Measurements from ENCODE around the gene MAN2B1. TPM values are rescaled to one million over a fixed set of nuclear protein-coding genes. Genes with fewer than 3 reads are reported as not detected.

MAN2B1 gene
- total and polyA plus RNA-seq, 2 experiments from 2014 or later, result 22.1 to 47.5 TPM

DNA sequence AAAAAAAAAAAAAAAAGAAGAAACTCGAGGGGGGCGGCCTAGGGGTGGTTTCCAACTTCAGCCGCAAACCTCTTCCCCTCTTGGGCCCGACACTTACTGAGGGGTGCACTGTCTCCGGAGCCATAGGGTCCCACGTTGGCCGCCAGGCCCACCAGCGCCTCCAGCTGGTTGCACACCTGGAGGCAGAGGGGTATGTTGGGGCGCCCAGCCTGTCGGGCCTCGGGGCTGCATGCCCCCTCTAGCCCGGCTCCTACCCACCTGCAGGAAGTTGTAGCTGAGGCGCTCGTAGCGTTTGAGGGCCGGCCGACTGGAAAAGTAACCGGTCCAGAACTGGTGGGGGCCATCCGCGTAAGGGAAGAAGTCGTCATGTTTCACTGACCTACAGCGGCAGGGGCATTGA lies 8.6 kb downstream of the MAN2B1 start:
- DNase-seq (ENCODE audit: low read depth in 1 of 2, low spot score in 1 of 2), result no peak

DNA sequence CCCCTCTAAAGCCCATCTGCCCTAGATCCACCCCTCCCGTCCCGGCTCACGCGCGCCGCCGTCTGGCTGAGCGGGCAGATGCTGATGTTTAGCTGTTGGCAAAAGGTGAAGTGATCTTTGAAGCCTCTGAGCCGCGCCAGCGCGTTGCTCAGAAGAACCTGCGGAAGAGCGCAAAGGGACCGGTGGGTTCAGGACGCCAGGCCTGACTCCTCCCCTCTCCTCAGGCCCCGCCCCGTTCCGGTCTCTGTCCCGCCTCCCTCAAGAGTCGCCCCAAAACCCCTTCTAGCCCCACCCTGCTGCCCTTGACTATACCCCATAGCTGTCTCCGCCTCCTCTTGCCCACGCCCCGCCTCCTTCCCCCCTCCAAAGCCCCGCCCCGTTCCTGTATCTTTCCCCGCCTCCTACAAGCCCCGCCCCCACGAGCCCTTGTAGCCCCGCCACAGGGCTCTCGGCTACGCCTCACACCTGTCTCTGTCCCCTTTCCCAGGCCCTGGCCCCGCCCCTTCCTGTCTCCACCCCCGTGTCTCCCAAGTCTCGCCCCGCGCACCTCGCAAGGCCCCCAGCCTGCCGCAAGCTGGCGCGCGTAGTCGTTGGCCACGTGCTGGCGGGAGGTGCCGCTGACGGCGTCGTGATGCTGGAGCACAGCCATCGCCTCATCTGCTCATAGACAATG lies 9.5 kb downstream of the MAN2B1 start:
- TF ChIP-seq, protein P1, sequence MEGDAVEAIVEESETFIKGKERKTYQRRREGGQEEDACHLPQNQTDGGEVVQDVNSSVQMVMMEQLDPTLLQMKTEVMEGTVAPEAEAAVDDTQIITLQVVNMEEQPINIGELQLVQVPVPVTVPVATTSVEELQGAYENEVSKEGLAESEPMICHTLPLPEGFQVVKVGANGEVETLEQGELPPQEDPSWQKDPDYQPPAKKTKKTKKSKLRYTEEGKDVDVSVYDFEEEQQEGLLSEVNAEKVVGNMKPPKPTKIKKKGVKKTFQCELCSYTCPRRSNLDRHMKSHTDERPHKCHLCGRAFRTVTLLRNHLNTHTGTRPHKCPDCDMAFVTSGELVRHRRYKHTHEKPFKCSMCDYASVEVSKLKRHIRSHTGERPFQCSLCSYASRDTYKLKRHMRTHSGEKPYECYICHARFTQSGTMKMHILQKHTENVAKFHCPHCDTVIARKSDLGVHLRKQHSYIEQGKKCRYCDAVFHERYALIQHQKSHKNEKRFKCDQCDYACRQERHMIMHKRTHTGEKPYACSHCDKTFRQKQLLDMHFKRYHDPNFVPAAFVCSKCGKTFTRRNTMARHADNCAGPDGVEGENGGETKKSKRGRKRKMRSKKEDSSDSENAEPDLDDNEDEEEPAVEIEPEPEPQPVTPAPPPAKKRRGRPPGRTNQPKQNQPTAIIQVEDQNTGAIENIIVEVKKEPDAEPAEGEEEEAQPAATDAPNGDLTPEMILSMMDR (IDR thresholded peaks at IDR 0.05; ENCODE audit: low read depth, low read length), result peak; percentile 10
- Histone ChIP-seq H3K9me3 (ENCODE audit: low read depth) (no peaks in the 10 kb centered on the region), H3K27ac (no peak overlapping the region), H3K4me3 (no peak overlapping the region), H3K36me3 (peaks cover under 1% of the 10 kb centered on the region), H3K4me1 (ENCODE audit: low read depth) (no peaks in the 10 kb centered on the region), H3K27me3 (no peaks in the 10 kb centered on the region)
- no peak for DNase-seq (ENCODE audit: low read depth in 1 of 2, low spot score in 1 of 2)

More for the DNA sequence above, 8.6 kb downstream of the MAN2B1 start:
- Histone ChIP-seq H3K4me1 (ENCODE audit: low read depth) (no peaks in the 10 kb centered on the region), H3K36me3 (peaks cover 7% of the 10 kb centered on the region), H3K27me3 (no peaks in the 10 kb centered on the region), H3K9me3 (ENCODE audit: low read depth) (no peaks in the 10 kb centered on the region), H3K27ac (no peak overlapping the region), H3K4me3 (no peak overlapping the region)
- TF ChIP-seq, protein P1 (IDR thresholded peaks at IDR 0.05; ENCODE audit: low read depth, low read length), result no peak

DNA sequence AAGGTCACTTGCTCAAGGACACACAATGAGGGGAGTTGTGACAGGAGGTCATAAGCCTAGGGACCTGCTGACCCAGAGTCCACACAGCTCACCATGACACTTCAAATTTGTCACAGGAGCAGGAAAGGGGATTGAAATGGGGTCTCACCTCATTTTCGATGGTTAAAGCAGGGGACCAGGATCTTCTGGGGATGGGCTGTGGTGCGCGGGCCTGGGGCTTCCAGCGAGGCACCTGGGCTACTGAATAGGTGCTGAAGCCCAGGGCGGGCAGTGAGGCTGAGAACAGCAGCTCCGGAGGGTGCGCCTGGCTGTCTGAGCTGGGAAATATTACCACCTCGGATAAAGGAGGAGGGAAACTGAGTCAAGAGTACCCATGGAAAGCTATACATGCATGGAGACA lies 11.0 kb downstream of the MAN2B1 start:
- TF ChIP-seq, protein P1 (IDR thresholded peaks at IDR 0.05; ENCODE audit: low read depth, low read length), result no peak
- H3K27ac ChIP-seq, result no peak overlapping the region
- no peak for DNase-seq (ENCODE audit: low read depth in 1 of 2, low spot score in 1 of 2)
- H3K36me3 ChIP-seq, result no peaks in the 10 kb centered on the region
- no peak overlapping the region for H3K4me3 ChIP-seq
- H3K9me3 ChIP-seq (ENCODE audit: low read depth), result no peaks in the 10 kb centered on the region
- H3K4me1 ChIP-seq (ENCODE audit: low read depth), result no peaks in the 10 kb centered on the region
- H3K27me3 ChIP-seq, result no peaks in the 10 kb centered on the region

DNA sequence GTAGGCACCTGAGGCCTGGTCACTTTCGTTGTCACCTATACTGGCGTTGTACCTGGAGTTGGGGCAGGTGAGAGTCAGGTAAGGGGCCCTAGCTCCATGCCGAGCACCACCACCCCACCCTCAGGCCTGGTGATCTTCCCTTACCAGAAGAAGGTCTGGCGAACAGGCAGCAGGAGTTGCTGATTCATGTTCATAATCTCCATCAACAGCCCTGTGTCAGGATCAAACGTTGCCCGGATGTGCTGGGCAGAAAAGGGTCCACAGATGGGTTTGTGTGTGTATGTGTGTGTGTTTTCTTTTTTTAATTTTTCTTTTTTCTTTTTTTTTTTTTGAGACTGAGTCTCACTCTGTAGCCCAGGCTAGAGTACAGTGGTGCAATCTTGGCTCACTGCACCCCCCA lies 14.3 kb downstream of the MAN2B1 start:
- no peak for DNase-seq (ENCODE audit: low read depth in 1 of 2, low spot score in 1 of 2)
- no peak overlapping the region for H3K27ac ChIP-seq
- no peaks in the 10 kb centered on the region for H3K27me3 ChIP-seq
- no peaks in the 10 kb centered on the region for H3K36me3 ChIP-seq
- H3K9me3 ChIP-seq (ENCODE audit: low read depth), result no peaks in the 10 kb centered on the region
- H3K4me1 ChIP-seq (ENCODE audit: low read depth), result no peaks in the 10 kb centered on the region
- H3K4me3 ChIP-seq, result no peak overlapping the region
- TF ChIP-seq, protein P1 (IDR thresholded peaks at IDR 0.05; ENCODE audit: low read depth, low read length), result no peak

DNA sequence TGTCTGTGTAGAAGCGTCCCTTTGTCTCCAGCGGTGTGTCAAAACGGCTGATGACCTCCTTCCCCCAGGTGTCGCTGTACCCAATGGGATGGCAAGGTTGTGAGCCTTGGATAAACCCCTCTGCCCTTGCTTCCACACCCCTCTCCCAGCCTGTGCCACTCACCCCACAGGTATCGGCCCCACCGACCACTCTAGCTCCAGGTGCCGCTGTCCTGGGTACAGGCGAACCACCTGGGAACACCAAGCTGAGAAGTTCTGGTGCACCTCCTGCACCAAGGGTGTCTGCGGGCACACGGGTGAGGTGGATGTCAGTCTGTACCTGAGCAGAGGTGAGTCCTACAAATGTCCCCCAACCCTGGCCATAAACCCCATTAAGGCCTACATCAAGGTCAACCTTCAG lies 16.6 kb downstream of the MAN2B1 start:
- no peaks in the 10 kb centered on the region for H3K36me3 ChIP-seq
- no peak overlapping the region for H3K27ac ChIP-seq
- no peaks in the 10 kb centered on the region for H3K4me1 ChIP-seq (ENCODE audit: low read depth)
- H3K4me3 ChIP-seq, result no peak overlapping the region
- no peak for DNase-seq (ENCODE audit: low read depth in 1 of 2, low spot score in 1 of 2)
- TF ChIP-seq, protein P1 (IDR thresholded peaks at IDR 0.05; ENCODE audit: low read depth, low read length), result no peak
- H3K9me3 ChIP-seq (ENCODE audit: low read depth), result no peaks in the 10 kb centered on the region
- H3K27me3 ChIP-seq, result no peaks in the 10 kb centered on the region

All from cardiac muscle cell (in vitro differentiated cells and primary cell).